Stimulated activated memory B cell treated with anti-CD40 and anti-IgM and Interleukin-4, amounts not matched to agents 10 μg/mL and 1 μg/mL and 100 μg/mL, for 72 hours (primary cell): ENCODE data around the gene PHF14.

ENCODE experiments used
- ATAC-seq: fragments of 150-1000 bp; cut with Tn5 transposase; 2 replicates; pipeline ENCODE4 v1.10.0; 2021
- H3K27ac Mint-ChIP-seq: one replicate; pipeline ENCODE4 v1.8.0; 2022; ENCODE audit warnings: mild to moderate bottlenecking, mixed read lengths
- H3K27me3 Mint-ChIP-seq: one replicate; pipeline ENCODE4 v1.8.0; 2022; ENCODE audit warnings: mixed read lengths
- H3K36me3 Mint-ChIP-seq: one replicate; pipeline ENCODE4 v1.8.0; 2022; ENCODE audit warnings: mixed read lengths
- H3K4me1 Mint-ChIP-seq: one replicate; pipeline ENCODE4 v1.8.0; 2022; ENCODE audit warnings: mixed read lengths
- H3K4me3 Mint-ChIP-seq: one replicate; pipeline ENCODE4 v1.8.0; 2022; ENCODE audit warnings: mild to moderate bottlenecking, moderate library complexity, mixed read lengths
- H3K9me3 Mint-ChIP-seq: one replicate; pipeline ENCODE4 v1.8.0; 2022; ENCODE audit warnings: mixed read lengths

PHF14 gene

GRCh38 chr7:11217848-11218565, 244.3 kb downstream of the PHF14 start:
- Mint-ChIP-seq H3K36me3 (no peaks in the 10 kb centered on the region), H3K27me3 (peaks cover 10% of the 10 kb centered on the region), H3K9me3 (no peaks in the 10 kb centered on the region), H3K27ac (no peak overlapping the region), H3K4me3 (no peak overlapping the region), H3K4me1 (no peaks in the 10 kb centered on the region)
- no peak for ATAC-seq
